GM12865 (cell line): ENCODE measurements around the gene TSACC.
"Not testable (repeated sequence)": the region's sequence is repeated elsewhere in the genome, so short reads cannot be mapped to it uniquely, and the experiment has no call there.

Source experiments
- DNase-seq: peaks from one replicate; pipeline ENCODE4 v3.0.0; 2010; ENCODE audit warnings: low read depth
- H3K4me3 ChIP-seq: 2 replicates; pipeline ENCODE4 v1.5.1; 2011; ENCODE audit warnings: mild to moderate bottlenecking, low read depth, low read length, control low read depth
- TF ChIP-seq, protein P1 (sequence below): IDR thresholded peaks from 2 replicates; pipeline ENCODE4 v1.5.1; 2011; ENCODE audit warnings: low read length, control low read depth, low read depth, inconsistent platforms; ENCODE audit not compliant: insufficient read depth; ENCODE audit errors: missing control alignments

The TSACC gene

DNA sequence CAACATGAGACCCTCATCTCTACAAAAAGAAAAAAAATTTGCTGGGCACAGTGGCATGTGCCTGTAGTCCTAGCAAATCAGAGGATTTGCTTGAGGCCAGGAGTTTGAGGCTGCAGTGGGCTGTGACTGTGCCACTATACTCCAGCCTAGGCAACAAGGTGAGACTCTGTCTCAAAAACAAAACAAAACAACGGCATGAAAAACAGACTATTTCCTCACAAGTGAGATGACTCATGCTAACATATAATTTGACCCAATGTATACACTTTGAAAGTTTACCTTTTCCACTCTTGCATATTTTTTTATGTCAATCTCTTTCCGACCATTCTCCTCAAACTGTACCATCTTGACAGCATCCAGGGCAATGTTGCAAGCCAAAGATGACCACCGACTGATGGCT is 17.8 kb upstream of the TSACC start:
- TF ChIP-seq, protein P1, sequence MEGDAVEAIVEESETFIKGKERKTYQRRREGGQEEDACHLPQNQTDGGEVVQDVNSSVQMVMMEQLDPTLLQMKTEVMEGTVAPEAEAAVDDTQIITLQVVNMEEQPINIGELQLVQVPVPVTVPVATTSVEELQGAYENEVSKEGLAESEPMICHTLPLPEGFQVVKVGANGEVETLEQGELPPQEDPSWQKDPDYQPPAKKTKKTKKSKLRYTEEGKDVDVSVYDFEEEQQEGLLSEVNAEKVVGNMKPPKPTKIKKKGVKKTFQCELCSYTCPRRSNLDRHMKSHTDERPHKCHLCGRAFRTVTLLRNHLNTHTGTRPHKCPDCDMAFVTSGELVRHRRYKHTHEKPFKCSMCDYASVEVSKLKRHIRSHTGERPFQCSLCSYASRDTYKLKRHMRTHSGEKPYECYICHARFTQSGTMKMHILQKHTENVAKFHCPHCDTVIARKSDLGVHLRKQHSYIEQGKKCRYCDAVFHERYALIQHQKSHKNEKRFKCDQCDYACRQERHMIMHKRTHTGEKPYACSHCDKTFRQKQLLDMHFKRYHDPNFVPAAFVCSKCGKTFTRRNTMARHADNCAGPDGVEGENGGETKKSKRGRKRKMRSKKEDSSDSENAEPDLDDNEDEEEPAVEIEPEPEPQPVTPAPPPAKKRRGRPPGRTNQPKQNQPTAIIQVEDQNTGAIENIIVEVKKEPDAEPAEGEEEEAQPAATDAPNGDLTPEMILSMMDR = no peak
- no peak for DNase-seq
- no peak overlapping the region for H3K4me3 ChIP-seq

DNA sequence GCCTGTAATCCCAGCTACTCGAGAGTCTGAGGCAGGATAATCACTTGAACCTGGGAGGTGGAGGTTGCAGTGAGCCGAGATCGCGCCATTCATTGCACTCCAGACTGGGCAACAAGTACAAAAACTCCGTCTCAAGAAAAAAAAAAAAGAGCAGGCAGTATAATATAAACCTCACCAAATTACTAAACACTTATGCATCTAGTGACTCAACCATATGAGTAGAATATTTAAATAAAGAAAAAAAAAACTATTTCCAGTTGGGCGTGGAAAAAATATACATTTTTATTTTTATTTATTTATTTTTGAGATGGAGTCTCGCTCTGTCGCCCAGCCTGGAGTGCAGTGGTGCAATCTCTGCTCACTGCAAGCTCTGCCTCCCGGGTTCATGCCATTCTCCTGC is 15.1 kb upstream of the TSACC start:
- not testable (repeated sequence) for H3K4me3 ChIP-seq, DNase-seq

DNA sequence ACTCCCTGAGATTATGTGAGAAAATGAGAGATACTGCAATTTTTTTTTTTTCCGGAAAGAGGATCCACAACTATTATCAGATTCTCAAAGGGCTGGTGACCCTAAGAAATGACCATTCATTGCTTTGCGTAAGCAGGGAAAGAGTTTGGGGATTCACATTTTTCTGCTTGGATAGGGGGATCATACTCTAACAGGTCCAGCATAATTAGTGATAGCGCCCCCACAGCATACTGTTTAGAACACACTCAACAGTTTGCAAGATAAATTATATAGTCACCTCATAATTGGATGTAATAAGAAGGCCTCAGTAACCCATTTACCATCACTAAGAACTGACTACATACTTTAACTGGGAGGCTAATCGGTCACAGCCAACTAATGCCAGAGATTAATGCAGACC is 2.1 kb upstream of the TSACC start:
- DNase-seq = peak; percentile 41
- H3K4me3 ChIP-seq = peak overlapping the region; percentile 84
- TF ChIP-seq, protein P1 = peak; percentile 39

DNA sequence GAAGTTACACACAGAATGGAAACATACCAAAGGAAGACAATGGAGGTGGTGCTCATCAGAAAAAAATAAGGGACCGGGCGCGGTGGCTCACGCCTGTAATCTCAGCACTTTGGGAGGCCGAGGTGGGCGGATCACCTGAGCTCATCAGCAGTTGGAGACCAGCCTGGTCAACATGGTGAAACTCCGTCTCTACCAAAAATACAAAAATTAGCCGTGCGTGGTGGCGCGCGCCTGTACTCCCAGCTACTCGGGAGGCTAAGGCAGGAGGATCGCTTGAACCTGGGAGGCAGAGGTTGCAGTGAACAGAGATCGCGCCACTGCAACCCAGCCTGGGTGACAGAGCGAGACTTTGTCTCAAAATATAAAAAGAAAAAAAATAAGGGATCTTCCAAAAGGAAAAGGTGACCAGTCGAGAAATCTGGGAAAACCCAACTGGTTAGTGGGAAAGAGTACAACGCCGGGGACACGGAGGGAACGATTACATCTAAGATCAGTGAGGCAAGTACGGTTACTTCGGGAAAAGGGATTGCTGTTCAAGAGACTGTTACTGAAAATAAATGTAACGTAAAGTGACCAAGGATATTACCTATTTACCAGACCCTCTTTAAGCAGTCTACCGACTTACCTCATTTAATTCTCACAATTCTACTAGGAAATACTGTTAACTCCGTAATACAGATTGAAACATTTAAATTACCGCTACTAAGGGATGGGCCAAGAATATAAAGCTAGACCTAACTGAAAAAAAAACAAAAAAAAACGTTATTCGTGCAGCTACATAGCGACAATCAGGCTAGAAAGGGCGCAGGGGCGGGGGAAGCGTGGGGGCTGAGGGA is 1.1 kb upstream of the TSACC start:
- TF ChIP-seq, protein P1 = no peak
- peak overlapping the region; percentile 84 for H3K4me3 ChIP-seq
- peak; percentile 7 for DNase-seq

DNA sequence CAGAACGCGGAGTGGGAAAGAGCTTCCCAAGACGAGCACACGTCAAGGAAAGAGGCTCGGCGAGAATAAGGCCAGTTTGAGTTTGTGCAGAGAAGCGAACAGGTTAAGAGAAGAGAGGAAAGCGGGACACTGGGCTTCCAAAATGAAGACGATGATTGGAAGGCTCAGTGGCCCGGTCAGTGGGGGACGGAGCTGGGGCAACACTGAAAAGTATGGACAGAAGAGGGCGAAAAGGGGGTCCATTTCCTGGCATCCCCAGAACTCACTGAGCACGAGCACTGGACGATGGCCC is 492 bp upstream of the TSACC start:
- DNase-seq = no peak
- TF ChIP-seq, protein P1 = no peak
- H3K4me3 ChIP-seq = peak overlapping the region; percentile 84

DNA sequence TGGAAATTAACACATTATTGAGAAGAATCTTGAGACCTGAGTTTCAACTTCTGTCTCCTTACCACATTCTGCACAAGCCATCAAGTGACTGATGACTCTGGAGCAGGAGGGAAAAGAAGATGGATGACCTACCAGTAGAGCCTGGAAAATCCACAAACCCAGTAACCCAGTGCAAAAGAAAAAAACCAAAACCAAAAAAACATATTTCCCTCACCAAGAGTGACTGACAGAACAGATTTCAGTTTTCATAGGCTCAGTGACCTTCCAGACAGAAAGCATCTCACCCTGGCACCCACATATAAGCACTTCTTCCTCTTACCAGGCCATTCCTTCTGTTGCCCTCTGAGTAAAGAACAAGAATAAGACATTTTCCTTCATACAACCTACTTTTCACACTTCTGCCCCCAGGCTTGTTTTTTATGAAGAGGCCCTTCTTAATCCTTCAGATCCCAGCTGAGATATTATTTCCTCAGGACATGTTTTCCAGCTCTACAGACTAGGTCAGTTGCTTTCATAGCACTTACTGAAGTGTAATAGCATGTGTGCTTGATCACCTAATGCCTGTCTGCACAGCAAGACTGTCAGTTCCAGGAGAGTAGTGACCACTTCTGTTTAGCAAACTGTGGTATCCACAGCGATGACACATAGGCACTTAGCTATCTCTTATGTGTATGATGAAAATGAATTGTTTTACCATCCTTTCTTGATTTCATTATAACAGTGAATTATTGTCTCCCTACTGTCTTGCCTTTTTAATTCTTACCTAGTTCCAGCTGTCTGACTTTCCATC is 4.0 kb downstream of the TSACC start:
- no peak for DNase-seq
- TF ChIP-seq, protein P1 = no peak
- no peak overlapping the region for H3K4me3 ChIP-seq

DNA sequence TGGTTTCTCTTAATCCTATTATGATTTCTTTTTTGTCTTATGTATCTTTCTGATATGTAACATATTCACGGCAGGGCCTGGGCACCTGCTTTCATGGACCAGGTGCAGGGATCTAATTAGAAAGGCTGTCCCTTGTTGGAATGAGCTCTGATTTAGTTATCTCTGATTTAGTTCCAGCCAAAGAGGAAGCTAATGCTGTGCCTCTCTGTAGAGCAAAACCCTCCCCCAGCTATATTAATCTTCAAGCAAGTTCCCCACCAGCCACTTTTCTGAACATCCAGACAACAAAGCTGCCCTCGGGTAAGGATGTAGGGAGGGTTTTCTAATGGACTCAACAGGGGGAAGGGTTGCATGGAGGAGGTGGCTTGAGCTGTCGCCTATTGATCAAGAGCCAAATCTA is 6.1 kb downstream of the TSACC start:
- TF ChIP-seq, protein P1 = no peak
- H3K4me3 ChIP-seq = no peak overlapping the region
- no peak for DNase-seq

DNA sequence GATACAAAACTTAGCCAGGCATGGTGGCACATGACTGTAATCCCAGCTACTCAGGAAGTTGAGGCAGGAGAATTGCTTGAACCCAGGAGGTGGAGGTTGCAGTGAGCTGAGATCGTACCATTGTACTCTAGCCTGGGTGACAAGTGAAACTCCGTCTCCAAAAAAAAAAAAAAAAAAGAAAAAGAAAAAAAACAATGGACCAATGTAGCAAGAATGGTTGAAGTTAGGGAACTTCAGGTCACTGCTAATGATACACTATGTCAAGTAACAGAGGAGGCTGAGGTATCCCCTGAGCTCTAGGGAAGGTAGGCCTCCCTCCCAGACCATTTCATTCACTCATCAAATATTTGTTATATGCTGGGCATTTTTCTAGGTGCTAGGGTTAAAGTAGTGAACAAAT is 7.7 kb downstream of the TSACC start:
- DNase-seq, H3K4me3 ChIP-seq: not testable (repeated sequence)
